Tibial nerve (tissue), 4 donors: ENCODE results near the gene BACE1. TPM values are rescaled to one million over a fixed set of nuclear protein-coding genes. Genes with fewer than 3 reads are reported as not detected.
"Not testable (repeated sequence)": the region's sequence is repeated elsewhere in the genome, so short reads cannot be mapped to it uniquely, and the experiment has no call there.

ENCODE experiments used
- DNase-seq, 2 donors: peaks; one replicate each; pipeline ENCODE4 v3.0.0-alpha.2; 2019; ENCODE audit warnings: low spot score in 2 of 2
- H3K27ac ChIP-seq, 4 donors: fragments of 200-600 bp; sonication (generic) in 3 of 4; one replicate each; pipeline ENCODE4 v1.5.1; 2017 to 2019; ENCODE audit warnings: mild to moderate bottlenecking in 1 of 4
- H3K27me3 ChIP-seq, 2 donors: fragments of 200-600 bp; sonication (generic) in 1 of 2; one replicate each; pipeline versions ENCODE4 v1.5.1 to v1.6.0; 2017 to 2019
- H3K36me3 ChIP-seq, 3 donors: fragments of 200-600 bp; sonication (generic); one replicate each; pipeline ENCODE4 v1.5.1; 2018 to 2019
- H3K4me1 ChIP-seq, 4 donors: fragments of 200-600 bp; sonication (generic) in 3 of 4; one replicate each; pipeline ENCODE4 v1.5.1; 2017 to 2019
- H3K4me3 ChIP-seq, 4 donors: fragments of 200-600 bp; sonication (generic) in 3 of 4; one replicate each; pipeline ENCODE4 v1.5.1; 2017 to 2019; ENCODE audit warnings: mild to moderate bottlenecking in 1 of 4, moderate library complexity in 1 of 4
- H3K9me3 ChIP-seq, 4 donors: fragments of 200-600 bp; sonication (generic) in 3 of 4; one replicate each; pipeline ENCODE4 v1.5.1; 2017 to 2019
- EP300 ChIP-seq, 2 donors: sonication (generic); formaldehyde crosslinking; IDR thresholded peaks; one replicate each; pipeline ENCODE4 v1.6.1; 2017; ENCODE audit warnings: antibody characterized with exemption in 2 of 2, mild to moderate bottlenecking in 1 of 2
- POLR2A ChIP-seq, 2 donors: fragments of 450-650 bp; IDR thresholded peaks; one replicate each; pipeline ENCODE4 v1.6.1; 2017; ENCODE audit warnings: antibody characterized with exemption in 2 of 2, mild to moderate bottlenecking in 2 of 2, moderate library complexity in 2 of 2
- WGBS, 2 donors: methylation state at CpG; one replicate each; pipeline ENCODE4 v1.1.5; 2018; 5-methylcytosine and 5-hydroxymethylcytosine counted together
- total RNA-seq, 4 donors: library from RNA; depleted of rRNA; stranded (reverse); fragments of >200 nt; gene quantifications; one replicate each; pipeline ENCODE4 v1.1.0, GENCODE V29; 2016
- TF ChIP-seq, protein P1 (sequence below), 5 experiments: fragments of 200-600 bp in 3 of 5; fragments of 450-650 bp in 2 of 5; sonication (generic) in 3 of 5; IDR thresholded peaks; one replicate each; pipeline ENCODE4 v1.5.1; 2016 to 2019; ENCODE audit warnings: antibody characterized with exemption in 5 of 5, mild to moderate bottlenecking in 3 of 5, moderate library complexity in 2 of 5

BACE1 gene
- total RNA-seq, 4 donors from 2014 or later, result 23.2 to 35.1 (median 26.0) TPM

DNA sequence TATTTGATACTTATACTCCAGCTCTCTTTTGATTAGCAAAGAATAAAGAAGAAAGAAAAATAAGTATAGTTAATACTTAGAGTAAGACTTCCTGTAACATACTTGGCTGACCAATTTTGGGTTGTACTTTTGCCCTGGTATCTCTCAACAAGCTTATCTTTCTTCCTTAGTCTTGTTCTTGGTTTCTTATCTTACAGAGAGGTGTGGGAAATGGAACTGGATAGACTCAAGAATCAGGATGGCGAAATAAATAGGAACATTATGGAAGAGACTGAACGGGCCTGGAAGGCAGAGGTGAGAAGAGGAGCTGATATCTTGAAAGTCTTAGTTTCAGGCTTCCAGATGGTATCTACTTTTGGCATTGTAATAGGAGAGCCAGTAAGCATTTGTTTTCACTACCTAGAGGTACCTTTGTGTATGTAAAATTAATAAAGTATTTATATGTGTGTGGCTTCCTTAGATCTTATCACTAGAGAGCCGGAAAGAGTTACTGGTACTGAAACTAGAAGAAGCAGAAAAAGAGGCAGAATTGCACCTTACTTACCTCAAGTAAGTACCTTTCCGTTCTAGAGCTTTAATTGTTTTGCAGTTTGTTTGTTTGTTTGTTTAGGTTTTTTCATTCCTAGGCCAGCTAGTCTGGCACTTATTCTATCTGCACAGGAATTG, 36.2 kb downstream of the BACE1 start:
- no peak overlapping the region for H3K4me3 ChIP-seq
- TF ChIP-seq, protein P1, sequence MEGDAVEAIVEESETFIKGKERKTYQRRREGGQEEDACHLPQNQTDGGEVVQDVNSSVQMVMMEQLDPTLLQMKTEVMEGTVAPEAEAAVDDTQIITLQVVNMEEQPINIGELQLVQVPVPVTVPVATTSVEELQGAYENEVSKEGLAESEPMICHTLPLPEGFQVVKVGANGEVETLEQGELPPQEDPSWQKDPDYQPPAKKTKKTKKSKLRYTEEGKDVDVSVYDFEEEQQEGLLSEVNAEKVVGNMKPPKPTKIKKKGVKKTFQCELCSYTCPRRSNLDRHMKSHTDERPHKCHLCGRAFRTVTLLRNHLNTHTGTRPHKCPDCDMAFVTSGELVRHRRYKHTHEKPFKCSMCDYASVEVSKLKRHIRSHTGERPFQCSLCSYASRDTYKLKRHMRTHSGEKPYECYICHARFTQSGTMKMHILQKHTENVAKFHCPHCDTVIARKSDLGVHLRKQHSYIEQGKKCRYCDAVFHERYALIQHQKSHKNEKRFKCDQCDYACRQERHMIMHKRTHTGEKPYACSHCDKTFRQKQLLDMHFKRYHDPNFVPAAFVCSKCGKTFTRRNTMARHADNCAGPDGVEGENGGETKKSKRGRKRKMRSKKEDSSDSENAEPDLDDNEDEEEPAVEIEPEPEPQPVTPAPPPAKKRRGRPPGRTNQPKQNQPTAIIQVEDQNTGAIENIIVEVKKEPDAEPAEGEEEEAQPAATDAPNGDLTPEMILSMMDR (IDR thresholded peaks at IDR 0.05), result no peak
- TF ChIP-seq POLR2A (IDR thresholded peaks at IDR 0.05), result no peak
- TF ChIP-seq EP300 (IDR thresholded peaks at IDR 0.05), result no peak
- H3K27me3 ChIP-seq, result no peaks in the 10 kb centered on the region
- 81 to 91% methylated on average over 4 of the region's 4 CpGs for WGBS, 2 donors
- DNase-seq, result no peak
- H3K4me1 ChIP-seq, result no peaks in the 10 kb centered on the region
- H3K36me3 ChIP-seq, result peaks cover 0 to 60% (median 1%) of the 10 kb centered on the region in 3 donors
- no peak overlapping the region for H3K27ac ChIP-seq
- no peaks in the 10 kb centered on the region for H3K9me3 ChIP-seq

DNA sequence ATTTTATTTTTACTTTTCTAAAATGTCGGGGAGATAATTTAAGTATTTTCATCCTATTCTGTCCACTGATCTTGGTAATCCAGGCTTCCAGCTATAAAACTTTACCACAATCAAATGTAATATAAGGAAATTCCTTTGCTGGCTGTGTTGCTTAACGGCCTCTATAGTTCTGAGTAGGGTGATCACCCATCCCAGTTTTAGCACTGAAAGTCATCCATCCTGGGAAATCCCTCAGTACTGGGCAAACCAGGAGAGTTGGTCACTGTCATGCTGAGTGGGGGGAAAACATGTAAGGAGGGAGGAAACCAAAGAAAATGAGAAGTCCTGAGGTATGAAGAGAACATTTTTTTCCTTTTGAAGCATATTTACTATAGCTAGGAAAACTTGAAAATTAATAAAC, 37.7 kb downstream of the BACE1 start:
- Histone ChIP-seq H3K4me3 (no peak overlapping the region), H3K9me3 (no peaks in the 10 kb centered on the region), H3K27me3 (no peaks in the 10 kb centered on the region), H3K4me1 (no peaks in the 10 kb centered on the region), H3K36me3 (peaks cover 0 to 56% (median 0%) of the 10 kb centered on the region in 3 donors), H3K27ac (no peak overlapping the region)
- 79 to 80% methylated on average over 2 of the region's 2 CpGs for WGBS, 2 donors
- no peak for DNase-seq
- TF ChIP-seq, protein P1 (IDR thresholded peaks at IDR 0.05), result no peak
- TF ChIP-seq EP300 (IDR thresholded peaks at IDR 0.05) (no peak), POLR2A (IDR thresholded peaks at IDR 0.05) (no peak)

DNA sequence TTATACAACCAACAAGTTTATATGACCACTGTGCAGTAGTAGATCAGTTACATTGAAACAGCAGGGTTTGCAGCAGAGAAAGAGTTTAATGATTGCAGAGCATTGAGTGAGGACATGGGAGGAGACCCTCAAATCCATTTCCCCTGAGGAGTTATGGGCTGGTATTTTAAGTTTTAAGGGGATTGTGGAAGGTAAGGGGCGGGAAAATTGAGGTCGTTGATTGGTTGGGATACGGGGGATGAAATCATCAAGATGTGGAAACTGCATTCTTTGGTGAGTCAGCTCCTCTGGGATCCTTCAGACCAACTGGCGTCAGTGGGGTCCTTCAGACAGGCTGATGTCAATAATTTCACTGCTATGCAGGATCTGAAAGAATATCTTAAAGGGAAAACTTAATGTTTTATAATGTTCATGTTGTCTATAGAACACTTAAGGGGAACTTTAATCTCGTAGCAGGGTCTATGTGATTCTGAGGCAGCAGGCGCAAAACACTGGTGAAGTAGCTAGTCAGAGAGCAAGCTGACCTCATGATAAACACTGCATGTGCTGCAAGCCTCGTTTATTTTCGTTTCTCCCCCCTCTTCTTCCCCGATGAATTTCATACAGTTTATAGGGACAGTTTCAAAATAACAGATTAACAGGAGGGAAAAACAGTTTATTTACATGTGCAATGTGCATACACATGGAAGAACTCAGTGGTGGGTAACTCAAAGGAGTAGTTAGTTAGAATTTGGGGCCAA, 42.3 kb downstream of the BACE1 start:
- no peak for TF ChIP-seq EP300 (IDR thresholded peaks at IDR 0.05)
- TF ChIP-seq, protein P1 (IDR thresholded peaks at IDR 0.05), result no peak
- no peak for TF ChIP-seq POLR2A (IDR thresholded peaks at IDR 0.05)
- Histone ChIP-seq H3K27me3 (no peaks in the 10 kb centered on the region), H3K36me3 (peaks cover 0 to 31% (median 0%) of the 10 kb centered on the region in 3 donors), H3K4me3 (no peak overlapping the region), H3K4me1 (no peaks in the 10 kb centered on the region), H3K9me3 (no peaks in the 10 kb centered on the region), H3K27ac (no peak overlapping the region)
- 81 to 84% methylated on average over 9 of the region's 9 CpGs for WGBS, 2 donors
- DNase-seq, result no peak

DNA sequence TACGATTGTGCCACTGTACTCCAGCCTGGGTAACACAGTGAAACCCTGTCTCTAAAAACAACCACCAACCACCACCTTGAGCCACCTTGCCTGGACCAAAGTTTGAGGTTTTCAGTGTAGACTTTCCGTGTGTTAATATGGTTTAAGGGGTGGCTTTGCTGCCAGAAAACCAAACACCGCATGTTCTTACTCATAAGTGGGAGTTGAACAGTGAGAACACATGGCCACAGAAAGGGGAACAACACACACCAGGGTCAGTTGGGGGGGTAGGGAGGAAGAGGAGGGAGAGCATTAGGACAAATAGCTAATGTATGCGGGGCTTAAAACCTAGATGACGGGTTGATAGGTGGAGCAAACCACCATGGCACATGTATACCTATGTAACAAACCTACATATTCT, 43.9 kb downstream of the BACE1 start:
- not testable (repeated sequence) for H3K27me3 ChIP-seq, H3K4me3 ChIP-seq, H3K9me3 ChIP-seq, H3K4me1 ChIP-seq, DNase-seq, H3K27ac ChIP-seq
- peaks cover 0 to 39% (median 0%) of the 10 kb centered on the region in 3 donors for H3K36me3 ChIP-seq
- WGBS, 2 donors, result 97 to 98% methylated on average over 5 of the region's 5 CpGs

DNA sequence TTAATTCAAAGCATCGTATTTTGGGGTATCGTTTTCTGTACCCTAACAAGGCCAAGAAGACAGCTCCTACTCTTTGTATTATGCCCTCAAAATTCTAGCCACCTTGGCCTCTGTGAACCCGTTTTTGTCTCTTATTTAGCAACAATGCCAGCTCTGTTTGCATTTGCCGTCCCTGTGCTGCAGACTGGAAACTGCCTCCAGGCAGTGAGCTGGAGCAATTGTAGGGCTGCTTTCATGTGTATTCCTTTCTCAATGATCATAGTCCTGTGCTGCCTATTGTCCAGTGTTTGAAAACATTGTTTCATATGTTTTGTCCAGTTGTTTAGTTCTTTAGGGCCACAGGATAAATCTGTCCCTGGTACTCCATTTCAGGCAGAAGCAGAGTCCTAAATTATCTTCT, 44.8 kb downstream of the BACE1 start:
- no peaks in the 10 kb centered on the region for H3K27me3 ChIP-seq
- H3K36me3 ChIP-seq, result peaks cover 0 to 46% (median 0%) of the 10 kb centered on the region in 3 donors
- no peak overlapping the region for H3K4me3 ChIP-seq
- H3K4me1 ChIP-seq, result no peaks in the 10 kb centered on the region
- H3K27ac ChIP-seq, result no peak overlapping the region
- WGBS, 2 donors, result 55 to 66% methylated on average over 4 of the region's 4 CpGs
- DNase-seq, result no peak
- TF ChIP-seq EP300 (IDR thresholded peaks at IDR 0.05) (no peak), POLR2A (IDR thresholded peaks at IDR 0.05) (no peak)
- TF ChIP-seq, protein P1 (IDR thresholded peaks at IDR 0.05), result no peak
- H3K9me3 ChIP-seq, result no peaks in the 10 kb centered on the region
